HepG2 (cell line): ENCODE results near the gene FAM24B. TPM values are rescaled to one million over a fixed set of nuclear protein-coding genes. Genes with fewer than 3 reads are reported as not detected.
"Not testable (repeated sequence)": the region's sequence is repeated elsewhere in the genome, so short reads cannot be mapped to it uniquely, and the experiment has no call there.

Experiments used
- ATAC-seq: fragments of 200-7000 bp; cut with Tn5 transposase; 3 replicates; pipeline ENCODE4 v1.9.1; 2020; ENCODE audit warnings: mild to moderate bottlenecking, moderate library complexity
- BruUV-seq: library from RNA; stranded (reverse); fragments of 400-500 nt; replicated peaks from 2 replicates; lab custom pipeline; 2021; lab: Mats Ljungman, UMichigan
- CTCF ChIA-PET: fragments of 300-600 bp; formaldehyde crosslinking; extraction: SDS; loops from one replicate; lab custom pipeline; 2021; ENCODE audit warnings: low total read pairs, inconsistent platforms, low intra/inter-chr PET ratio; lab: Yijun Ruan, JAX
- POLR2A ChIA-PET: fragments of 350-600 bp; sonication (Branson Sonifier 250); formaldehyde crosslinking; loops from one replicate; lab custom pipeline; 2020; ENCODE audit warnings: antibody characterized with exemption, inconsistent platforms; lab: Yijun Ruan, JAX
- DNase-seq: peaks from one replicate; pipeline ENCODE4 v3.0.0-alpha.2; 2015; ENCODE audit warnings: low spot score
- FAIRE-seq: peaks from 3 replicates; lab custom pipeline; 2011; peaks lifted over from hg19 to GRCh38; lab: Jason Lieb, UNC
- H2AFZ ChIP-seq: one replicate; pipeline ENCODE4 v1.6.1; 2011; ENCODE audit warnings: low read length, inconsistent platforms
- H3K27ac ChIP-seq: fragments of 300-600 bp; 3 replicates; pipeline ENCODE4 v1.8.0; 2011; ENCODE audit warnings: mixed run types, mild to moderate bottlenecking, mixed read lengths, low read length, inconsistent platforms; ENCODE audit not compliant: insufficient read depth; ENCODE audit errors: extremely low read length
- H3K27me3 ChIP-seq, 2 experiments: fragments of 200-600 bp in 1 of 2; 2 replicates in 1 of 2; 3 replicates in 1 of 2; pipeline versions ENCODE4 v1.6.0 to v1.8.0; 2011; ENCODE audit warnings: low read length in 2 of 2, mild to moderate bottlenecking in 2 of 2, moderate library complexity in 2 of 2, inconsistent platforms in 1 of 2; ENCODE audit not compliant: insufficient read depth in 2 of 2, control insufficient read depth in 1 of 2
- H3K36me3 ChIP-seq, 2 experiments: fragments of 200-600 bp in 1 of 2; replicated peaks in 1 of 2; 2 replicates in 1 of 2; 3 replicates in 1 of 2; pipeline versions ENCODE4 v1.5.1 to v1.8.0; 2011; ENCODE audit warnings: low read length in 2 of 2, inconsistent platforms in 1 of 2; ENCODE audit not compliant: insufficient read depth in 2 of 2, control insufficient read depth in 1 of 2
- H3K4me1 ChIP-seq: 2 replicates; pipeline ENCODE4 v1.5.1; 2012; ENCODE audit warnings: low read length, inconsistent platforms; ENCODE audit not compliant: insufficient read depth
- H3K4me2 ChIP-seq: 2 replicates; pipeline ENCODE4 v1.6.0; 2011; ENCODE audit warnings: low read depth, low read length, inconsistent platforms
- H3K4me3 ChIP-seq, 3 experiments: fragments of 200-600 bp in 1 of 3; sonication (generic), shearing (Covaris generic) in 1 of 3; replicated peaks in 1 of 3; 2 replicates each; pipeline ENCODE4 v1.5.1; 2011 to 2016; ENCODE audit warnings: low read length in 3 of 3, inconsistent platforms in 2 of 3, low read depth in 2 of 3, mild to moderate bottlenecking in 2 of 3, control low read depth in 1 of 3, mixed read lengths in 1 of 3; ENCODE audit not compliant: insufficient read depth in 1 of 3
- H3K79me2 ChIP-seq: one replicate; pipeline ENCODE4 v1.6.1; 2011; ENCODE audit warnings: low read length, inconsistent platforms; ENCODE audit not compliant: insufficient read depth
- H3K9ac ChIP-seq: 2 replicates; pipeline ENCODE4 v1.6.0; 2011; ENCODE audit warnings: mild to moderate bottlenecking, low read depth, low read length, inconsistent platforms; ENCODE audit not compliant: insufficient read depth
- H3K9me3 ChIP-seq: 2 replicates; pipeline ENCODE4 v1.5.1; 2012; ENCODE audit warnings: mild to moderate bottlenecking, low read length
- H4K20me1 ChIP-seq: 2 replicates; pipeline ENCODE4 v1.6.0; 2011; ENCODE audit warnings: inconsistent platforms, mild to moderate bottlenecking, low read length, moderate library complexity; ENCODE audit not compliant: insufficient read depth
- BCLAF1 ChIP-seq: fragments of 450-650 bp; IDR thresholded peaks from 2 replicates; pipeline ENCODE4 v1.6.1; 2017; ENCODE audit warnings: mild to moderate bottlenecking
- ETS1 ChIP-seq: sonication (generic); formaldehyde crosslinking; IDR thresholded peaks from 2 replicates; pipeline ENCODE4 v1.4.0; 2020; ENCODE audit warnings: missing genetic modification reagents
- IKZF4 ChIP-seq: sonication (generic); formaldehyde crosslinking; IDR thresholded peaks from 2 replicates; pipeline ENCODE4 v1.5.1; 2020; ENCODE audit warnings: borderline replicate concordance, mild to moderate bottlenecking, low read depth, missing genetic modification reagents; ENCODE audit errors: not compliant biosample characterization
- JUNB ChIP-seq: sonication (generic); formaldehyde crosslinking; IDR thresholded peaks from 2 replicates; pipeline ENCODE4 v1.8.0; 2022; ENCODE audit warnings: missing genetic modification reagents, mild to moderate bottlenecking, borderline replicate concordance
- WGBS: methylation state at CpG from one replicate; pipeline ENCODE4 v1.1.6; 2017; ENCODE audit warnings: low lambda C conversion rate; 5-methylcytosine and 5-hydroxymethylcytosine counted together
- in situ Hi-C: cut with HindIII; loops from 2 replicates; pipeline ENCODE4 v1.10.0; 2017; ENCODE audit warnings: low pct_unique_long_range_greater_than_20kb; ENCODE audit not compliant: extremely low pct_ligation_motif_present
- intact Hi-C: fragments of 100-400 bp; cut with micrococcal nuclease; formaldehyde crosslinking; loops from one replicate; pipeline ENCODE4 v1.10.0; 2022; ENCODE audit not compliant: unreplicated experiment
- polyA plus RNA-seq, 8 experiments: library from polyadenylated mRNA; depleted of rRNA in 3 of 8; stranded (reverse) in 7 of 8; unstranded in 1 of 8; fragments of >200 nt; fragmentation: Illumina TruSeq in 4 of 8; extraction: Trizol in 4 of 8; gene quantifications; 2 replicates each; pipeline versions ENCODE4 v1.2.1 to v1.2.3, GENCODE V29; 2011 to 2016; ENCODE audit warnings: low read depth in 4 of 8, missing spikeins in 1 of 8, mixed read lengths in 1 of 8; ENCODE audit not compliant: insufficient read depth in 1 of 8
- total RNA-seq, 5 experiments: library from RNA; depleted of rRNA; stranded (reverse); fragments of >200 nt; fragmentation: Illumina TruSeq; extraction: Trizol; gene quantifications; 2 replicates each; pipeline ENCODE4 v1.2.3, GENCODE V29; 2016; ENCODE audit warnings: low read depth in 1 of 5

The FAM24B gene
- total and polyA plus RNA-seq, 2 of the 13 experiments (the other 11 are each of a cell fraction or from before 2014, with no cell fraction given), result 1.9 to 3.0 TPM

GRCh38 chr10:122861711-122862161, 17.6 kb downstream of the FAM24B start (continued):
- no peak for TF ChIP-seq ETS1 (CRISPR knock-in tag)
- no peak for TF ChIP-seq IKZF4 (CRISPR knock-in tag)

- DNase-seq (no peak), ATAC-seq (no peak), FAIRE-seq (no peak)
- ChIA-PET CTCF (no interaction called here), POLR2A (no interaction called here)
- Histone ChIP-seq H2AFZ (no peak overlapping the region), H3K4me1 (peaks cover 12% of the 10 kb centered on the region), H3K36me3 (no peaks in the 10 kb centered on the region), H3K27me3 (no peaks in the 10 kb centered on the region), H3K9me3 (no peaks in the 10 kb centered on the region), H3K9ac (no peak overlapping the region), H3K79me2 (peaks cover 4% of the 10 kb centered on the region), H4K20me1 (no peaks in the 10 kb centered on the region; the same call in 1 of the 2 replicates), H3K4me3 (no peak overlapping the region), H3K4me2 (no peak overlapping the region), H3K27ac (no peak overlapping the region)
- WGBS, result no CpG with 5 or more reads among the region's 1 CpG
- TF ChIP-seq JUNB (CRISPR knock-in tag) (no peak), BCLAF1 (no peak)
- intact Hi-C loops, result no loop called here
- in situ Hi-C loops, result no loop called here
- no TSS peak for BruUV-seq
These were observed 19.9 kb downstream of the FAM24B start for GRCh38 chr10:122859527-122859926.

GRCh38 chr10:122858042-122858441, 21.3 kb downstream of the FAM24B start:
- H3K36me3 ChIP-seq, ATAC-seq, FAIRE-seq, BruUV-seq, H3K27me3 ChIP-seq, DNase-seq, POLR2A ChIA-PET, H2AFZ ChIP-seq, in situ Hi-C loops, H3K79me2 ChIP-seq, intact Hi-C loops, H4K20me1 ChIP-seq, H3K4me1 ChIP-seq, H3K9ac ChIP-seq, H3K4me2 ChIP-seq, CTCF ChIA-PET, H3K27ac ChIP-seq, H3K9me3 ChIP-seq, H3K4me3 ChIP-seq: not testable (repeated sequence)
- 73% methylated on average over 5 of the region's 5 CpGs for WGBS
